Osteoblast (primary cell): ENCODE measurements around the gene RAB3A. TPM values are rescaled to one million over a fixed set of nuclear protein-coding genes. Genes with fewer than 3 reads are reported as not detected.
"Not testable (repeated sequence)": the region's sequence is repeated elsewhere in the genome, so short reads cannot be mapped to it uniquely, and the experiment has no call there.

ENCODE experiments used
- DNase-seq: peaks from one replicate; pipeline ENCODE4 v3.0.0; 2011; ENCODE audit warnings: low spot score, mixed read lengths; ENCODE audit not compliant: insufficient read length; ENCODE audit errors: missing footprints
- H2AFZ ChIP-seq: 2 replicates; pipeline ENCODE4 v1.6.0; 2011; ENCODE audit warnings: mild to moderate bottlenecking, low read length
- H3K27ac ChIP-seq: 2 replicates; pipeline ENCODE4 v1.5.1; 2011; ENCODE audit warnings: mild to moderate bottlenecking, low read depth, low read length, moderate library complexity
- H3K27me3 ChIP-seq: 2 replicates; pipeline ENCODE4 v1.6.0; 2012; ENCODE audit warnings: mild to moderate bottlenecking, control low read depth, inconsistent platforms, low read length, moderate library complexity; ENCODE audit not compliant: insufficient read depth
- H3K36me3 ChIP-seq: 2 replicates; pipeline ENCODE4 v1.5.1; 2011; ENCODE audit warnings: mild to moderate bottlenecking, low read length, control low read depth, moderate library complexity; ENCODE audit not compliant: insufficient read depth
- H3K4me1 ChIP-seq: 2 replicates; pipeline ENCODE4 v1.5.1; 2011; ENCODE audit warnings: mild to moderate bottlenecking, low read length, control low read depth, moderate library complexity; ENCODE audit not compliant: insufficient read depth
- H3K4me2 ChIP-seq: 2 replicates; pipeline ENCODE4 v1.6.0; 2011; ENCODE audit warnings: mild to moderate bottlenecking, low read length; ENCODE audit not compliant: insufficient read depth
- H3K4me3 ChIP-seq: fragments of 200-600 bp; sonication (generic); 3 replicates; pipeline ENCODE4 v1.5.1; 2012; ENCODE audit warnings: mild to moderate bottlenecking, low read length, inconsistent platforms; ENCODE audit not compliant: insufficient read depth
- H3K79me2 ChIP-seq: 2 replicates; pipeline ENCODE4 v1.6.0; 2012; ENCODE audit warnings: mild to moderate bottlenecking, low read length, control low read depth, inconsistent platforms; ENCODE audit not compliant: insufficient read depth
- H3K9me3 ChIP-seq: 2 replicates; pipeline ENCODE4 v1.5.1; 2011; ENCODE audit warnings: low read depth, low read length, control low read depth
- H4K20me1 ChIP-seq: 2 replicates; pipeline ENCODE4 v1.6.0; 2012; ENCODE audit warnings: mild to moderate bottlenecking, low read length, control low read depth; ENCODE audit not compliant: insufficient read depth
- total RNA-seq: library from RNA; depleted of rRNA; stranded (reverse); fragments of >200 nt; gene quantifications from 2 replicates; pipeline ENCODE4 v1.2.3, GENCODE V29; 2012
- TF ChIP-seq, protein P1 (sequence below): IDR thresholded peaks from 2 replicates; pipeline ENCODE4 v1.5.1; 2011; ENCODE audit warnings: mild to moderate bottlenecking, low read depth, low read length, moderate library complexity; ENCODE audit errors: extremely low read depth

The RAB3A gene
- total RNA-seq, 1 donor, result 0.72 TPM

DNA sequence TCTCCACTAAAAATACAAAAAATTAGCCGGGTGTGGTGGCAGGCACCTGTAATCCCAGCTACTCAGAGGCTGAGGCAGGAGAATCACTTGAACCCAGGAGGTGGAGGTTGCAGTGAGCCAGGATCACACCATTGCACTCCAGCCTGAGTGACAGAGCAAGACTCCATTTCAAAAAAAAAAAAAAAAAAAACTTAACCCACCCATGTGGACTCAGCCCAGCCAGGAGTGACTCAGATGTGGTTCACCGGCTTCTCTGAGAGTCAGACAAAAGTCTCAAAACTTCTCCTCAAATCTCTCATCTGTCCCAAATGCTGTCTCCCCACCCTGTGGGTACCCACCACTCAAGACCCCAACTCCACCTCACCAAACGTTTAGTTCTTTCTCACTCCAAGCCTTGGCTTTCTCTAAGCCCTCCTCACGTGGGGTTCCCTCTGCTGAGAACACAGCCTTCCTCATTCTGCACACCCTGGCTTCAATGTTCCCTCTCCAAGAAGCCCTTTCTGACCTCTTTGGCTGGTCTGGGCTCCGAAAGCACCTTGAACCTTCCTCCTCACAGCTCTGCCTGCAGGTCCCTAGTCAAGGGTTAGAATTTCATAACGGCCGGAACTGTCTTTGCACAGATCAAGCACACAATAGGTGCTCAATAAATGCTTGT, 11.1 kb upstream of the RAB3A start:
- Histone ChIP-seq H4K20me1 (peaks cover 2% of the 10 kb centered on the region), H3K4me3 (no peak overlapping the region), H3K4me1 (peaks cover 10% of the 10 kb centered on the region), H3K27ac (peak overlapping the region; percentile 0), H3K79me2 (no peaks in the 10 kb centered on the region), H2AFZ (no peak overlapping the region), H3K27me3 (no peaks in the 10 kb centered on the region), H3K4me2 (peak overlapping the region; percentile 8), H3K36me3 (no peaks in the 10 kb centered on the region), H3K9me3 (no peaks in the 10 kb centered on the region)
- DNase-seq, result peak; percentile 98
- TF ChIP-seq, protein P1, sequence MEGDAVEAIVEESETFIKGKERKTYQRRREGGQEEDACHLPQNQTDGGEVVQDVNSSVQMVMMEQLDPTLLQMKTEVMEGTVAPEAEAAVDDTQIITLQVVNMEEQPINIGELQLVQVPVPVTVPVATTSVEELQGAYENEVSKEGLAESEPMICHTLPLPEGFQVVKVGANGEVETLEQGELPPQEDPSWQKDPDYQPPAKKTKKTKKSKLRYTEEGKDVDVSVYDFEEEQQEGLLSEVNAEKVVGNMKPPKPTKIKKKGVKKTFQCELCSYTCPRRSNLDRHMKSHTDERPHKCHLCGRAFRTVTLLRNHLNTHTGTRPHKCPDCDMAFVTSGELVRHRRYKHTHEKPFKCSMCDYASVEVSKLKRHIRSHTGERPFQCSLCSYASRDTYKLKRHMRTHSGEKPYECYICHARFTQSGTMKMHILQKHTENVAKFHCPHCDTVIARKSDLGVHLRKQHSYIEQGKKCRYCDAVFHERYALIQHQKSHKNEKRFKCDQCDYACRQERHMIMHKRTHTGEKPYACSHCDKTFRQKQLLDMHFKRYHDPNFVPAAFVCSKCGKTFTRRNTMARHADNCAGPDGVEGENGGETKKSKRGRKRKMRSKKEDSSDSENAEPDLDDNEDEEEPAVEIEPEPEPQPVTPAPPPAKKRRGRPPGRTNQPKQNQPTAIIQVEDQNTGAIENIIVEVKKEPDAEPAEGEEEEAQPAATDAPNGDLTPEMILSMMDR, result no peak

DNA sequence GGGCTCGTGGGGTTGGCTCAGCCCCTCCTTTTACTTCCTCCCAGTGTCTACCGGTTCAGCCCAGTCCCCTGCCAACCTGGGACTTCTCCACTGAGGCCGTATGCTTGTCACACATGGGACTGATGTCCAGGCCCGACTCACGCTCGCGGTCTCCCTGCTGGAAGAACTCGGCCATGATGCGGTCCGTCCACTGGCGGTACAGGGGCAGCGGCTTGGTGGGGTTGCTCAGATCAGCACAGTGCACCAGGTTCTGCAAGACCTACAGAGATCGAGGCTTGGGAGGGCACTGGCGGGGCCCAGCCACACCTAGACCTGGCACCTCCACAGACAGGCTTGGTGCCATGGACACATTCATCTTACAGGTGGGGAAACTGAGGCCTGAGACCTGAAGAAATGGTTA, 7.8 kb upstream of the RAB3A start:
- H3K36me3 ChIP-seq, result no peaks in the 10 kb centered on the region
- H3K27ac ChIP-seq, result no peak overlapping the region
- no peaks in the 10 kb centered on the region for H3K27me3 ChIP-seq
- peaks cover 14% of the 10 kb centered on the region for H3K4me1 ChIP-seq
- no peak overlapping the region for H3K4me2 ChIP-seq
- peak; percentile 4 for DNase-seq
- no peak overlapping the region for H2AFZ ChIP-seq
- TF ChIP-seq, protein P1, result no peak
- H3K4me3 ChIP-seq, result no peak overlapping the region
- no peaks in the 10 kb centered on the region for H3K9me3 ChIP-seq
- peaks cover 2% of the 10 kb centered on the region for H4K20me1 ChIP-seq
- H3K79me2 ChIP-seq, result no peaks in the 10 kb centered on the region

DNA sequence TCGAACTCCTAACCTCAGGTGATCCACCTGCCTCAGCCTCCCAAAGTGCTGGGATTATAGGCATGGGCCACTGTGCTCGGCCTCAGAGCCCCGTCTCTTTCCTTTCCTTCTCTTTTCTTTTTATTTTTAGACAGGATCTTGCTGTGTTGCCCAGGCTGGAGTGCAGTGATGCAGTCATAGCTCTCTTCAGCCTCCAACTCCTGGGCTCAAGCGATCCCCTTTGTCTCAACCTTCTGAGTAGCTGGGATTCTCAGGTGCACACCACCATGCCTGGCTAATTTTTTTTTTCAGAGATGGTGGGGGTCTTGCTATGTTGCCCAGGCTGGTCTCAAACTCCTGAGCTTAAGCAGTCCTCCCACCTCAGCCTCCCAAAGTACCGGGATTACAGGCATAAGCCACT, 6.1 kb upstream of the RAB3A start:
- not testable (repeated sequence) for H2AFZ ChIP-seq, H3K4me2 ChIP-seq, H3K9me3 ChIP-seq, H3K79me2 ChIP-seq, H3K27me3 ChIP-seq, H3K4me3 ChIP-seq, DNase-seq, H3K27ac ChIP-seq, H4K20me1 ChIP-seq, H3K36me3 ChIP-seq
- H3K4me1 ChIP-seq, result peaks cover 19% of the 10 kb centered on the region

DNA sequence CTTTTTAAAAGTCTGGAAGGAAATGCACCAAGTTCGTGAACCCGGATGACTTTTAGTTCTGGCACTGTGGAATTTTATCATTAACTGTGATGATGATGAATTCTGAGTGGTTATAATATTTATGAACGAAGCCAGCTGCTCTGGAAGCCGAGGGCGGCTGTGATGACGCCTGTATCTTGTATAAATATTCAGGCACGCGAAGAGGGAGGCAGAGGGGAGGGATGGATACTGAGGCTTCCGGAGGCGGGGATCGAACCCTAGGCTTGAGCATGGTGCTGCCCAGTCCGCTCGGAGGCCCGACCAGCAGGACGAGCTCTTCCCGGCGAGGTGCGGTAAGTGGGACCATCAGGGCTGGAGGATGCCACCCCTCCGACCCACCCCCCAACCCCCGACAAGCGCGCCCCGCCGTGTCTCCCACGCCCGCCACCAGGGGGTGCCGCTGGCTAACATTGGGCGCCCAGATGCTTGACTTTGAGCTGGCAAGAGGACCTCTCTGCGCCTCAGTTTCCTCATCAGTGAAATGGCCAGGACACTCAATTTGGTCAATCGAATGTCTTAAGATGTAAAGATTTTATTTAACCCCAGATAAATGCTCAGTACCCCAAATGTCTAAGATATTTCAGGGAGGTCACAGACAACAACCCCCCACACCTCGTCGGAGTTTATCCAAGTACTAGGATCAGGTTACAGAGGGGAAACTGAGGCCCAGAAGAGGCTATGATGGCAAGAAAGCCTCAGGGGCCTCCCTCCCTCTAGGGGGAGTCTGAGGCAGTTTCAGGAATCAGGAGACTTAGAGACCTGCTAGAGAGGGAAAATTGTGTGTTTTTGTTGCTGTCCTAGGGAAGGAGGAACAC, 4.5 kb upstream of the RAB3A start:
- peak; percentile 97 for DNase-seq
- H3K4me2 ChIP-seq, result peak overlapping the region; percentile 65
- H3K27me3 ChIP-seq, result no peaks in the 10 kb centered on the region
- peaks cover 17% of the 10 kb centered on the region for H3K4me1 ChIP-seq
- no peaks in the 10 kb centered on the region for H3K36me3 ChIP-seq
- H4K20me1 ChIP-seq, result peaks cover 2% of the 10 kb centered on the region
- peak overlapping the region; percentile 38 for H3K4me3 ChIP-seq
- peak overlapping the region; percentile 69 for H3K27ac ChIP-seq
- peaks cover 4% of the 10 kb centered on the region for H3K79me2 ChIP-seq
- H3K9me3 ChIP-seq, result no peaks in the 10 kb centered on the region
- TF ChIP-seq, protein P1, result peak; percentile 31
- peak overlapping the region; percentile 51 for H2AFZ ChIP-seq
